Measurements from ENCODE around the gene FOXP1. TPM values are rescaled to one million over a fixed set of nuclear protein-coding genes. Genes with fewer than 3 reads are reported as not detected.
A peak's percentile ranks its signal among the peaks of the same experiment; 100 is the strongest.
"Not testable (repeated sequence)": the region's sequence is repeated elsewhere in the genome, so short reads cannot be mapped to it uniquely, and the experiment has no call there.

FOXP1 gene
- total RNA-seq, 1 experiment from 2014 or later, result 31.8 TPM

DNA sequence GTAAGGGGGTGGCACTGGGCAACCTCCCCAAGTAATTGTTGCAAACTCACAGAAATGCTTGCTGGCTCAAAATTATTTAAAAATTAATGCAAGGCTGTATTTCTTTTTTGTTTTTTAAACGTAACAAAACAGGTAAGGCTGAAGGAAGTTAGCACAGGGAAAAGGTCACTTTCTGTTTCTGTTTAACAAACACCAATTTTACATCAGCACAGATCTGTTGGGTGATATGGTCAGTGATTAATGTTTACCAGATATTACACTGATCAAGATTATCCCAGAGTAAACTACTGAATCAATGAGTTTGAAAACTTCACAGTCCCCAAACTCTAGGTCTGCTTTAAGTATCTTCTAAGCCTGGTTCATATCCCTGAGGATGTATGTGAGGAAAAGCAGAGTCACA lies 558.0 kb downstream of the FOXP1 start:
- in situ Hi-C loops (cut with HindIII; ENCODE audit: low pct_unique_long_range_greater_than_20kb, low sequenced_read_pairs), result no loop called here
- no peak for DNase-seq (ENCODE audit: low read depth)

DNA sequence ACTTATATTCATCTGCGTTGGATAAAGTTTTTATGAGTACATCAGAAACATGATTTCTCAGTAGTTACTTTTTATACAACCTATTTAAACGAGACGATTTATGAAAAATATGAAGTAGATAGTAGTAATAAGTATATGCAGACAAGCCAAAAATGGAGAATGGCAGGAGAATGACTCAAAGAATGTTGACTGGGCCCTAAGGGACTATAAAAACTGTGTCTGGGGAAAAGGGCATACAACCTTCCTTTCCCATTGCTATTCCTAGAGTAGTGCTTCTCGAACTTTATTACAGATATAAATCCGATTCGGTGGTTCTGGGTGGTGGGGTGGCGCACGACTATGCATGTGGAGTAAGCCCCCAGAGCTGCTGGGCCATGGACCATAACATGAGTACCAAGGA lies 558.5 kb downstream of the FOXP1 start:
- in situ Hi-C loops (cut with HindIII; ENCODE audit: low pct_unique_long_range_greater_than_20kb, low sequenced_read_pairs), result no loop called here
- no peak for DNase-seq (ENCODE audit: low read depth)

DNA sequence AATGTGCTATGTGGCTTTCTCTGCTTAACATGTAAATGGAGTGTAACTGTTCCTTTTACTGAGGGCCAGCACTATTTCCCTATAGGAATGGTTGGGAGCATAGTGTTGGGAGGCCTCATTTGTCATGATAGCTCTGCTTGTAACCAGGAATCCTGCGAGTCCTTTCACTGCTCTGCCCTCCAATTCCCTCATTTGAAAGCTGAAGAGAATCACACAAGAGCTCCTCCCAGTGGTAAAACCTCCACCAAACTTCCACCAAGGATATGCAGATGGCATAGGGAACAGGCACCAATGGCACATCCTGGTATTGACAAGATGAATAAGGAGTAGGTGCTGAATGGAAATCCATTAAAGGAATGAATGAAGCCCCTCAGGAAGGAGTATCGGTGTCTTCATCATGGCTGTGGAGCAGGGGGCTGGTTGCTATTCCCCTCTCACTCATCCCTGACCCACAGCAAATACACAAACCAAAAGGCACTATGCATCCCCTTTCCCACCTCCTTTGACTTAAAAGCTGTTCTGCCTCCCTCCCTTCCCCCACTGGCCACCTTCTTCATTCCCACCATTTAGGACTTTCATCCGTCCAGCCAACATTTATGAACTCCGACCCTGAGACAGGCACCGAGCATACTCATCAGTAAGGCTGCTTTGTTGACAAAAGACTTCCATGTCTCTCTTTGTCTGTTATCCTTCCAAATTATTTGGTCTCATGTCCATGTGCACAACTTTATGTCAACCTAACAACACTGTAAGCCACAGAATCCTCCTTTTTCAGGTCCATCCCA lies 560.8 kb downstream of the FOXP1 start:
- in situ Hi-C loops (cut with HindIII; ENCODE audit: low pct_unique_long_range_greater_than_20kb, low sequenced_read_pairs), result no loop called here
- no peak for DNase-seq (ENCODE audit: low read depth)

DNA sequence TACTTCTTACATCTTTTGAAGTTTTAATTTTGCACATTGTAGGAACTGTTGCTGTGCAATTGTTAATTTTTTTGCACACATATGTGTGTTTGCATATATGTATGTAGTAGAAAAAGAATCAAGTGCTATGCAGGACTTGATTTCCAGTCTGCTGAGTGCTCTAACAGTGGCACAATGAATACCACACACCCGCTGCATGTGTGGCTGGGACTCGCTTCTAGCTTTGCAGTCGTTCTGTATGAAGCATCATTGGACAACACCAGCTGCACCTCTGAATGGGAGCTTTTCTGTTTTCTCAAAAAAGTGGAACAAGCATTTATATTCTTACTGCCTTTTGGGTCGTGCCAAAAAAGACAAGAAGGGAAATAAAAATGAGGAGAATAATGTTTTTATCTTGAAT lies 564.7 kb downstream of the FOXP1 start:
- in situ Hi-C loops (cut with HindIII; ENCODE audit: low pct_unique_long_range_greater_than_20kb, low sequenced_read_pairs), result no loop called here

DNA sequence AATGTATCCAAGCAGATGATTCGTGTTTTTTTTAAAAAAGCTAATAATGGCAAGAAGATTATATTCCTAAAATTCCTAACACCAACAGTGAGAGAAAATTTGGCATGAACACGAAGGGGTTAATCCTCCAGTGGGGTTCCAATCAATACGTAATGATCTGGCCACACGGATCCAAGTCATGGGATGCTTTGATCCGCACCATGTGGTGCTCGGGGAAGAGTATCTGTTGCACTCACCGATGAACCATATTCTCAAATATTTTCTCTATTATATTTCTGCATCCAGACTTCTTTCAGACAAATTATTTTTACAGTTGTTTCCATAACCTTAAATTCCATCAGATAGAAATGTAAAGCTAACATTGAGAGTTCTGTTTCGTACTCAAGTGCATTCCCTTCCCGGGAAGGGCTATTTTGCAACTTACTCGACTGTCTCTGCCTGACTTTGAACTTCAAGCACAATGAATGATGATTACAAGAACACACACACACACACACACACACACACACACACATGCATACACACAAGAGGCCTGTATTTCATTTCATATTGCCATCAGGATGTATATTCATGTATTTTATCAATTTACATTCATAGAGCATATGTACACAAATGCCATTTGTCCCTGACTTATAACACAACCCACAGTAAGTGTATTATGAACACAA lies 567.2 kb downstream of the FOXP1 start:
- DNase-seq (ENCODE audit: low read depth), result no peak
- in situ Hi-C loops (cut with HindIII; ENCODE audit: low pct_unique_long_range_greater_than_20kb, low sequenced_read_pairs), result no loop called here

More for the DNA sequence above, 564.7 kb downstream of the FOXP1 start:
- no peak for DNase-seq (ENCODE audit: low read depth)

DNA sequence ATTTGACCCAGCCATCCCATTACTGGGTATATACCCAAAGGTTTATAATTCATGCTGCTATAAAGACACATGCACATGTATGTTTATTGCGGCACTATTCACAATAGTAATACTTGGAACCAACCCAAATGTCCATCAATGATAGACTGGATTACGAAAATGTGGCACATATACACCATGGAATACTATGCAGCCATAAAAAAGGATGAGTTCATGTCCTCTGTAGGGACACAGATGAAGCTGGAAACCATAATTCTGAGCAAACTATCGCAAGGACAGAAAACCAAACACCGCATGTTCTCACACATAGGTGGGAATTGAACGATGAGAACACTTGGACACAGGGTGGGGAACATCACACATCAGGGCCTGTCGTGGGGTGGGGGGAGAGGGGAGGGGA lies 568.9 kb downstream of the FOXP1 start:
- DNase-seq (ENCODE audit: low read depth); in situ Hi-C loops (cut with HindIII; ENCODE audit: low pct_unique_long_range_greater_than_20kb, low sequenced_read_pairs): not testable (repeated sequence)

DNA sequence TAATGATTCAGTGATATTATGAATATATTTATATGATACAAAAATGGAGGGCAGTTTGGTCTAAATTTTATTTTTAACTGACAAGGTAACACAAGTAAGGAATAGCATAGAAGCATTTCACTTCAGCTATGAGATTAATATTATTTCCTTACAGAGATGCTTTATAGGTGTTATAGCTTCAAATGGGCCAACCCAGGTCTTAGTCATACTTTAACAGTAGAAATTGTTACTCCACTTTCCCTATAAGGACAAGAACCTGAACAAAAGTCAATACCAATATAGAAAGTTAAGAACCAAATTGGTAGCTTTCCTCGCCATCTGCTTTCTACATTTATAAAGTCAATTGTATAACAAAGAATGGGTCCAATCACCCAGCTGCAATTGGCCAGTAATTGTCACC lies 570.6 kb downstream of the FOXP1 start:
- in situ Hi-C loops (cut with HindIII; ENCODE audit: low pct_unique_long_range_greater_than_20kb, low sequenced_read_pairs), result no loop called here
- no peak for DNase-seq (ENCODE audit: low read depth)

DNA sequence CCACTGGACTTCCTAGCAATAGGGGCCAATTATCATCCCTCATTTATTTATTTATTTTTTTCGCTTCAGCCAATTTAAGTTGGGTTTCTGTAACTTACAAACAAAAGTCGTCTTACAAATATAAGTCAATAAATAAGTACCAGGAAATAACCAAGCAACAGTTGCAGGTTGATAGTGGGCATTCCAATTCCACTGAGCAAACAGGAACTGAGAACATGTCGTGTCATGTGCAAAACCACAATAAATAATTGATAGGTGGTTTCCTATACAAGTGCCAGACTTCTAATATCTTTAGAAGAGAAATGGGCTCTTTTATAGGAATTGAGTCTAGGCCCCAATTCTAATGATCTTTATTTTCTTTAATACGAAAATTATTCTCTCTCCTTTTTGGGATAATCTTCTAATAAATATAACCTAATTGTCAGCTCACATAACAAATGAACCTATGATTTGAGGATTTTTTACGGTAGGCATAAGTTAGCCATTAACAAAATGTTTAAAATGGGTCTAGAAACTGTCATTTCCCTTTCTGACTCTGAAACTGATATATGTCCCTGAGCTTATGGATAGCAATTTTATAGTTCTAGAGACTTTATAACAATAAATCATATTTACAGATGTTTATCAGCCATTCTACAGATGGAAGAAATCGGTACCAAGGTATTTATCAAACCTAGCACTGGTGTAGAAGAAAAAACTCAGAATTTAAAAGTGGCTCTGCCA lies 571.8 kb downstream of the FOXP1 start:
- in situ Hi-C loops (cut with HindIII; ENCODE audit: low pct_unique_long_range_greater_than_20kb, low sequenced_read_pairs), result no loop called here
- no peak for DNase-seq (ENCODE audit: low read depth)

DNA sequence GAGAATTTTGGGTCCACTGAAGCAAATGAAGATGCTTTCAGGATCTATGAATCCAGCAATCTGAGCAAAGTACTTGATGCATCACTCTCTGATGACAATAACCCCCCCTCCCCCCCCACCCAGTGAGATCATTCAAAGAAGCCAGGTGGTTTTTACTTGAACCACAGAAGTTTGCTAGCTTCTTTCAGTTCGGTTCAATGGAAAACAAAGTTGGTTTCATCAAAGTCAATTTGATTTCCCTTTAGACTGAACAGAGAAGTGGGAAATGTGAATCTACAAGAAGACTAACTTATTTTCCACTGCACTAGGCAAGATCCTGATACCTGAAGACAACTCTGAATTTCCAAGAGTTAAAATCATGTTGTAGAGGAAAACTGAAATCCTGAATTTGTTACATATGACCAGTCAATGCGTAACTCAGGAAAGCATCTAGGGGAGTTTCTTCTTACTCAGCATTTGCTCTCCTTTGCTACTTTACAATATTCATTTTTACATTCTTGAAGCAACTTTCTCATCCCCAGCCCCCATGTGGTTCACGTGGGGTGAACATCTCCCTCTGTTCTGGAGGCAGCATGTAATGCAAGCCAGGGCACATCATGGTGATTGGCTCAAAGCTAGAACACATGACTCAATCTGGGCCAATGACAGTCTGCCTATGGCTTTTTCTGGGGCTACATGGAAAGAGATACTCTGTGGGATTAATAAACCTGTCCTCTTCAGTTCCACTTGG lies 572.6 kb downstream of the FOXP1 start:
- in situ Hi-C loops (cut with HindIII; ENCODE audit: low pct_unique_long_range_greater_than_20kb, low sequenced_read_pairs), result no loop called here
- DNase-seq (ENCODE audit: low read depth), result no peak

DNA sequence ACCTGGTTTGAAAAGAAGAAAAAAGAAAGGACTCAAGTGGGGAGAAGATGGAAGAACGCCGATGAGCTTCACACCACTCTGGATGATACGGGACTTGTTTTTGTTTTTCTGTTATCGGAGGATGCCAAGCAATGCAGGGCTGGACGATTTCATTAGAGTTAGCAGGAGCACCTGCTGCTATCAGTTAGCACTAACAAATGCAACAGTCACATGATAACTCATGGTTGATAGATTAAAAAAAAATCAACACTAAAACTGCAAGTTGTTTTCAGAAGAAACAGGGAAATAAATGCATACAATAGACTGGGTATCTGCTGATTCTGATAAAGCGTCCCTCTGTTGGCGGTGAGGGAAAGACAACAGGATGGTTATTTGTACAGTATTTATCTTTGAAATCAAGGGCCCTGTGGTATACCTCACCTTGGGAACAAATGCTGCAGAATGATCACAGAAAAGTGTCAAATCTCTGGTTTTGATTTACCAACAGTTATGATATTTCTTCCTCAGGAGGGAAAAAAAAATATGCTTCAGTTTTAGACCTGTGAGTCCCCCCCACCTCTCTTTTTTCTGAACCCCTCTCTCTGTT lies 575.1 kb downstream of the FOXP1 start:
- in situ Hi-C loops (cut with HindIII; ENCODE audit: low pct_unique_long_range_greater_than_20kb, low sequenced_read_pairs), result no loop called here
- DNase-seq (ENCODE audit: low read depth), result no peak

DNA sequence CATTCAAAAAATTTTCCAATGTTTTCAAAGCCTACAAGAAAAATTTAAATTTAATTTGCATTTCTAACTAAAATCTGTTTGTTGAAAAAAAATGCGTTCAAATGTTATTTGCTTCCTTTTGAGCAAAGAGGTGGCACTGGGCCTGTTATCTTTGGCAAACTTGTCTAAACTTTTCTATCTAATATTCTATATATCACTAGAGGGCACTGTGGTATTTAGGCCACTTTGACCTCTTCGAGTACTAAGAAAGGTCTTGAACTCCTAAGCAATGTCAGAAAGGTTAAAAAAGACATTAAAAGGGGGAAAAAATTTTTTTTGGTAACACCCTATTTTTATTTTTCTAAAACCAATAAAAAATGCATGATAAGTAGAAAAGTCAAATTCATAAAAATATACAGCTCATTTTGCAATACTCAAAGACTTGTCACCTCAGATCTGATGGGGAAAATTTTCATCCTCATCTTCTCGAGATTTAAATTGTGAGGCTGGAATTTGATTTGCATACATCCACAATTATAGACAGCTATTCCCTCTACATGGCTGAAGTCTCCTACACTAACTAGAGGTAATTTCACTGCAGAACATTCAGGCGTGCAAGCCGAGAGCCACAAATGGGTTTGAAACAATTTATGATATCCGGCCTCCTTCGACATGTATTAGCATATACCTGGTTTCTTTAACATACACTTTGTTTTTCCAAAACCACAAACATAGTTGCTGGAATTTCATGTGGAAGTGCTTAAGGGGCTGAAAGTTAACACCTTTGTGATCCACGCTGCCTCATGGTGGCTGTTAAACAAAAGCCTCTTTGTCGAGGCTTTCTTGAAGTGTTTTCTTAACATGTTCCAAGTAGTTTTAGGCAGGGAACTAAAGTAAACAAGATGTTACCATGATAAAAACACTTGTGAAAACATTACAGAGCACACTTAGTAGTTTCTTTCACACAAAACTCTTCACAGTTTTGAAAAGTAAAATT lies 576.4 kb downstream of the FOXP1 start:
- in situ Hi-C loops (cut with HindIII; ENCODE audit: low pct_unique_long_range_greater_than_20kb, low sequenced_read_pairs), result no loop called here
- DNase-seq (ENCODE audit: low read depth), result peak; percentile 33

DNA sequence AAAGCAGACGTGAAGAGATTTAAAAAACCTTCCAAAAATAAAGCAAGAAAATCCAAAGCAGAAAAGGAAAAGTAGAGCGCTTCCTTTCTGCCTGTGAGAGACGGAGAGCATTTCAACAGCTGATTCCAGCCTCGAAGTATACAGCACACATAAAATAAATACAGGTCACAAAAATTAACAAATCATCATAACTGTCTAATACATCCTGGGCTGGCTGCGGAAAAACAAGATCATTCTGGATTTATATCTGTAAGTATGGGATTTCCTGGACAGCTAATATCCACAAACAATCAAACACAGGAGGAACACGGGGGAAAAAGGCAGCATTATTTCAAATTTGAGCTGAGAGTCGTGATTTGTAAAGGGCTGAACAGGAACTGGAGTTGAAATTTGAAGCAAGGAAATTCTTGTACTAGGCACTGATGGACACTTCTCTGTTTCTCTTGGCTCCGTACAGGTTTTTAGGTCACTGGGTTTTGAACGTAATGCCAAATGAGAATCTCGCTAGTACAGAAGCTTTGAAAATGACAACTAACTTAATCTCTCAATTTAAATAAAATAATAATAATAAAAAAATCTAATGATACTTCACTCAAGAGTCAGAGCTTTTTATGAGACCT lies 577.7 kb downstream of the FOXP1 start:
- DNase-seq (ENCODE audit: low read depth), result no peak
- in situ Hi-C loops (cut with HindIII; ENCODE audit: low pct_unique_long_range_greater_than_20kb, low sequenced_read_pairs), result no loop called here

DNA sequence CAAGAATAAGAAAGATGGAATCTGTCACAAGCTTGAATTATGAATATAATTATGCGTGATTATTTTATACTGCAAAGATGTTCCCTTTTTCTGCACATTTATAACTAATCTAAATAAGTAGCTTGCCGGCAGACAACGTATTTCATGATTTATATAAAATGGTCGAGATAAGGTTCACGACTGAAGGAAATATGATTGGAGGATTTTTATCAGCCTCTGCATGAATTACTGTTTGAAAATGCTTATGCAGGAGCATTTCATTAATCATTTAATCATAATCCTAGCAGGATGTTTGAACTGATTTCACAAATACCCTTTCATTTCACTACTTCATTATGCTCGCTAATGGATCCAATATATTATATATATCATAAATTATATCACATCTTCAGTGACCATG lies 580.0 kb downstream of the FOXP1 start:
- in situ Hi-C loops (cut with HindIII; ENCODE audit: low pct_unique_long_range_greater_than_20kb, low sequenced_read_pairs), result no loop called here
- DNase-seq (ENCODE audit: low read depth), result no peak

DNA sequence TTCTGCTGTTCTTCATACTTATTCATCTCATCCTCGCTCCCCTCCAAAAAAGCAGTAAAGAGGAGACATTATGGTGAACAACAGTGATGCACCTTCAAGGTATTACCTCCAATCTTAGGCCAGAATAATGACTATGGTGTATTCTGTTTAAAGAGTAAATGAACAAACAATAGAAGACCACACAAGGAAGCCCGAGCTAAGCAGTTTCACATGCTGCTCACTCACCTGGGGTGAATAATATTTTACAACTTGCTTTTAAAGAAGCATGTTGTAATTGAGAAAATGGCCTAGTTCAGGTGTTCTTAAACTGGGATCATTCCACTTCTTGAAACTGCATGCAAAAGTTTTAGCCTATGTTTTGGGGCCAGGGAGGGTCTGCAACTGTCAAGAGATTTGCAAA lies 581.2 kb downstream of the FOXP1 start:
- no peak for DNase-seq (ENCODE audit: low read depth)
- in situ Hi-C loops (cut with HindIII; ENCODE audit: low pct_unique_long_range_greater_than_20kb, low sequenced_read_pairs), result no loop called here

DNA sequence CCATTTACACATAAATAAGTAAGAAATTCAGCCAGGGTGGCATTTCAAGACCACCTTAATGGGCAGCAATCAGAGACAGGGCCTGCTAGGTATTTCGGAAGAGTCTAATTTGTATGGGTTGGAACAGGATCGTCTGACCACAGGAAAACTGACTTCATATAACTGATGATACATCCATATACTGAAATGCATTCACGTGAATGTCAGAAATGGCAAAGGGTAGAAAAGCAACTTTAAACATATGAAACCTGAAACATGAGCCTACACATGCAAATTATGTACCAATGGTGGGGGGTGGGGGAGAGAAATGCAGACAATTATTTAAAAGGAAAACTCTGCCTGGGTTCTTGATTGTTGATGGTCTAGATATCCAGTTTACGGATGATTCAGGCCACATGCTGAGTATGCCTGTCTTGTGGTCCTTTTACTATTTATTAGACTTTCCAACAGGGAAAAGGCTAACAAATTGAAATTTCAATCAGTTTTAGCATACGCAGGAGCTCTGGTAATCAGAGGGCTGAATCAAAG lies 582.2 kb downstream of the FOXP1 start:
- in situ Hi-C loops (cut with HindIII; ENCODE audit: low pct_unique_long_range_greater_than_20kb, low sequenced_read_pairs), result no loop called here
- no peak for DNase-seq (ENCODE audit: low read depth)

DNA sequence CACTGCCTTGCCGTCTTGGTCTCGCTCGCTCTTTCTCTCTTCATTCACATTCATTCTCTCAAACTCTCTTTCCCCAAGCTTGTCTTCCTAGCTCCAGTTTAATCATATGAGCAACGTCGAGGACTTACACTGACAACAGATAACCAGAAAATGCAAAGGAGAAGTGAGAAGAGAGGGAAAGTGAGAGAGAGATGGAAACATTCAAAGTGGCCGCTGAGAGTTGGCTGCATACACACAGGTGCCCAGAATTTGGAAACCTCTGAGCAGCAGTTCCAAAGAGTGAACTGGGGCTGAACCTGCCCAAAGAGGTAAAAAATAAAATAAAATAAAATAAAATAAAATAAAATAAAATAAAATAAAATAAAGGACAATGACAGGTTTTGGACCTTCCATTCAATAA lies 583.0 kb downstream of the FOXP1 start:
- in situ Hi-C loops (cut with HindIII; ENCODE audit: low pct_unique_long_range_greater_than_20kb, low sequenced_read_pairs), result no loop called here
- DNase-seq (ENCODE audit: low read depth), result no peak

DNA sequence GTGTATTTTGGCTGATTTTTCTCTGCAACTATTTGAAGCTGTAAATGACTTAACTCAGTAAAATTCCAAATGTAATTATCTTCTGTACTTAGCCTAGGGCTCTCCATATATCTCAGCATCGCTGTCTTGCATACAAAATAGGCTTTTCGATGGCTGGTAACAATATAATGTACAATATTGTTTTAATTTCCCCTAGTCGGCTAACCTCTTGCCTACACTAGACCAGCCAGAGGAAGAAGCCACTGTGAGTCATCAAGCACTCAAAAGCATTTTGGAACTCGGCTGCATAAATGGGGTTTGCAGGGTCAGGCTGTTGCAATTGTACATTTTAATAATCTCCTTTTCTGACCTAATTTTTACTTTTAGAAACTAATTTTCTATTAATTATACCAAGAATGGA lies 583.8 kb downstream of the FOXP1 start:
- in situ Hi-C loops (cut with HindIII; ENCODE audit: low pct_unique_long_range_greater_than_20kb, low sequenced_read_pairs), result no loop called here
- DNase-seq (ENCODE audit: low read depth), result no peak
